K562 (cell line): ENCODE results near the gene IP6K3. TPM values are rescaled to one million over a fixed set of nuclear protein-coding genes. Genes with fewer than 3 reads are reported as not detected.
A peak's percentile ranks its signal among the peaks of the same experiment; 100 is the strongest.

Experiments
- ATAC-seq: fragments of 200-7000 bp; cut with Tn5 transposase; 3 replicates; pipeline ENCODE4 v1.9.1; 2020; ENCODE audit warnings: moderate library complexity
- BruUV-seq: library from RNA; stranded (reverse); fragments of 400-500 nt; replicated peaks from 2 replicates; lab custom pipeline; 2021; lab: Mats Ljungman, UMichigan
- CTCF ChIA-PET: fragments of 300-600 bp; formaldehyde crosslinking; extraction: SDS; loops from one replicate; lab custom pipeline; 2021; ENCODE audit warnings: low intra/inter-chr PET ratio; lab: Yijun Ruan, JAX
- POLR2A ChIA-PET: fragments of 300-600, 350-650 bp; sonication (Branson Sonifier 250); formaldehyde crosslinking; extraction: SDS; loops from one replicate; lab custom pipeline; 2021; ENCODE audit warnings: antibody characterized with exemption, inconsistent platforms; lab: Yijun Ruan, JAX
- DNase-seq, 4 experiments: peaks; one replicate each; pipeline versions ENCODE4 v3.0.0 to v3.0.0-alpha.2; 2011 to 2018; ENCODE audit warnings: low spot score in 3 of 4, mixed read lengths in 3 of 4; ENCODE audit errors: extremely low read depth in 1 of 4
- FAIRE-seq: peaks from 2 replicates; lab custom pipeline; 2011; peaks lifted over from hg19 to GRCh38; lab: Jason Lieb, UNC
- H2AFZ ChIP-seq: 2 replicates; pipeline ENCODE4 v1.6.0; 2011; ENCODE audit warnings: low read depth, low read length, control low read depth, inconsistent platforms
- H3K27ac ChIP-seq: fragments of 200-600 bp; 3 replicates; pipeline ENCODE4 v1.8.0; 2011; ENCODE audit warnings: low read depth, mild to moderate bottlenecking, control low read depth, inconsistent platforms, low read length, moderate library complexity, mixed read lengths; ENCODE audit errors: extremely low read depth
- H3K27me3 ChIP-seq, 2 experiments: fragments of 300-600 bp in 1 of 2; 2 replicates in 1 of 2; 3 replicates in 1 of 2; pipeline versions ENCODE4 v1.6.0 to v1.8.0; 2011; ENCODE audit warnings: inconsistent platforms in 2 of 2, low read length in 2 of 2, mild to moderate bottlenecking in 1 of 2, mixed read lengths in 1 of 2, moderate library complexity in 1 of 2; ENCODE audit not compliant: control insufficient read depth in 2 of 2, insufficient read depth in 2 of 2
- H3K36me3 ChIP-seq: fragments of 300-600 bp; 3 replicates; pipeline ENCODE4 v1.8.0; 2011; ENCODE audit warnings: mild to moderate bottlenecking, low read length, inconsistent platforms; ENCODE audit not compliant: control insufficient read depth, insufficient read depth
- H3K4me1 ChIP-seq, 2 experiments: fragments of 200-600 bp in 1 of 2; replicated peaks in 1 of 2; 2 replicates in 1 of 2; 3 replicates in 1 of 2; pipeline versions ENCODE4 v1.5.1 to v1.8.0; 2011; ENCODE audit warnings: inconsistent platforms in 2 of 2, low read length in 2 of 2, mild to moderate bottlenecking in 1 of 2, mixed read lengths in 1 of 2, moderate library complexity in 1 of 2; ENCODE audit not compliant: control insufficient read depth in 2 of 2, insufficient read depth in 2 of 2
- H3K4me2 ChIP-seq: 2 replicates; pipeline ENCODE4 v1.6.1; 2011; ENCODE audit warnings: low read length, control low read depth, inconsistent platforms, mixed read lengths; ENCODE audit not compliant: insufficient read depth
- H3K4me3 ChIP-seq: fragments of 200-600 bp; sonication (generic), shearing (Covaris generic); 2 replicates; pipeline ENCODE4 v1.5.1; 2016; ENCODE audit warnings: control low read depth, inconsistent platforms
- H3K79me2 ChIP-seq: fragments of 200-600 bp; 3 replicates; pipeline ENCODE4 v1.8.0; 2011; ENCODE audit warnings: low read length, inconsistent platforms; ENCODE audit not compliant: control insufficient read depth, insufficient read depth
- H3K9ac ChIP-seq, 2 experiments: 2 replicates each; pipeline versions ENCODE4 v1.6.0 to v1.6.1; 2011; ENCODE audit warnings: low read depth in 2 of 2, low read length in 2 of 2, control low read depth in 1 of 2, inconsistent platforms in 1 of 2, mild to moderate bottlenecking in 1 of 2, mixed read lengths in 1 of 2; ENCODE audit not compliant: insufficient read depth in 1 of 2
- H3K9me1 ChIP-seq: one replicate; pipeline ENCODE4 v1.6.0; 2011; ENCODE audit warnings: inconsistent platforms, mild to moderate bottlenecking, low read length, moderate library complexity; ENCODE audit not compliant: control insufficient read depth, insufficient read depth
- H3K9me3 ChIP-seq: replicated peaks from 2 replicates; pipeline ENCODE4 v1.5.1; 2011; ENCODE audit warnings: low read depth, low read length, inconsistent platforms; ENCODE audit not compliant: control insufficient read depth, insufficient read depth
- H4K20me1 ChIP-seq: replicated peaks from 2 replicates; pipeline ENCODE4 v1.6.1; 2011; ENCODE audit warnings: low read length, inconsistent platforms, mixed read lengths; ENCODE audit not compliant: control insufficient read depth, insufficient read depth
- GATAD2A ChIP-seq: fragments of 450-650 bp; IDR thresholded peaks from 2 replicates; pipeline ENCODE4 v1.6.1; 2017
- JUND ChIP-seq, 2 experiments: IDR thresholded peaks; 2 replicates in 1 of 2; 3 replicates in 1 of 2; pipeline ENCODE4 v1.6.1; 2011; ENCODE audit warnings: borderline replicate concordance in 2 of 2, low read depth in 2 of 2, low read length in 2 of 2, improper control_type of control experiment in 1 of 2, missing biosample characterization in 1 of 2, missing genetic modification characterization in 1 of 2, missing genetic modification reagents in 1 of 2
- PHB ChIP-seq: fragments of 250-450 bp; sonication (Bioruptor Pico); IDR thresholded peaks from 2 replicates; pipeline ENCODE4 v1.5.0; 2021
- PHF20 ChIP-seq: fragments of 450-650 bp; IDR thresholded peaks from 2 replicates; pipeline ENCODE4 v1.6.1; 2018; ENCODE audit not compliant: partially characterized antibody
- POLR2AphosphoS5 ChIP-seq: IDR thresholded peaks from 2 replicates; pipeline ENCODE4 v1.6.1; 2011; ENCODE audit warnings: mild to moderate bottlenecking, low read depth, low read length, moderate library complexity; ENCODE audit not compliant: control insufficient read depth, insufficient read depth
- STAT5B ChIP-seq: fragments of 250-450 bp; sonication (Bioruptor Pico); IDR thresholded peaks from 2 replicates; pipeline ENCODE4 v1.8.0; 2021; ENCODE audit warnings: mild to moderate bottlenecking, inconsistent platforms
- TAF15 ChIP-seq: fragments of 200-400 bp; formaldehyde crosslinking; IDR thresholded peaks from 2 replicates; pipeline ENCODE4 v1.6.1; 2017; ENCODE audit warnings: mild to moderate bottlenecking, low read depth, low read length, moderate library complexity
- ZNF395 ChIP-seq: fragments of 200-800 bp; sonication (Bioruptor generic); IDR thresholded peaks from 2 replicates; pipeline ENCODE4 v1.6.1; 2017; ENCODE audit warnings: missing genetic modification characterization, missing compliant biosample characterization
- WGBS: fragments of 100-300 bp; shearing (Covaris generic); methylation state at CpG from one replicate; pipeline ENCODE4 v1.1.6; 2016; ENCODE audit warnings: low coverage, mixed read lengths; ENCODE audit not compliant: insufficient coverage; ENCODE audit errors: missing lambda C conversion rate; 5-methylcytosine and 5-hydroxymethylcytosine counted together
- in situ Hi-C: fragments of 300-500 bp; cut with MboI; formaldehyde crosslinking; loops from 4 replicates; pipeline ENCODE4 v1.15.0; 2018; ENCODE audit warnings: inconsistent platforms, mixed read lengths
- intact Hi-C: fragments of 100-400 bp; cut with micrococcal nuclease; formaldehyde crosslinking; loops from 2 replicates; pipeline ENCODE4 v1.14.2; 2022
- polyA plus RNA-seq, 8 experiments: library from polyadenylated mRNA; depleted of rRNA in 4 of 8; stranded (reverse) in 5 of 8; unstranded in 3 of 8; fragments of >200 nt; fragmentation: Nextera tagmentation in 2 of 8; fragmentation: Illumina TruSeq in 1 of 8; extraction: Ambion mirVana in 2 of 8; extraction: Trizol in 1 of 8; gene quantifications; 2 replicates each; pipeline versions ENCODE4 v1.2.1 to v1.2.3, GENCODE V29; 2011 to 2014; ENCODE audit warnings: inconsistent platforms in 1 of 8, missing spikeins in 1 of 8
- total RNA-seq, 7 experiments: library from RNA; depleted of rRNA in 6 of 7; stranded (reverse); fragments of >200 nt in 6 of 7; fragmentation: Illumina TruSeq in 2 of 7; extraction: Trizol in 2 of 7; gene quantifications; 2 replicates each; pipeline versions ENCODE4 v1.2.1 to v1.2.3, GENCODE V29; 2011 to 2021; ENCODE audit warnings: low replicate concordance in 1 of 7

The IP6K3 gene
- total and polyA plus RNA-seq, 9 of the 15 experiments (the other 6 are each of a cell fraction or from before 2014, with no cell fraction given): not detected

- ATAC-seq (no peak), DNase-seq (no peak), FAIRE-seq (no peak)
- in situ Hi-C loops (no loop called here), intact Hi-C loops (no loop called here)
- H3K79me2 ChIP-seq: no peaks in the 10 kb centered on the region
- H3K4me3 ChIP-seq: no peak overlapping the region
- H2AFZ ChIP-seq: no peak overlapping the region
- POLR2A ChIA-PET: interaction anchor here (0.6 to 1.4 kb wide), 6 partner anchors 9 to 348 kb away, joined by 3 to 4 read pairs (median 3); no protein-coding TSS in a partner anchor
- no TSS peak for BruUV-seq
- H3K9me1 ChIP-seq: no peaks in the 10 kb centered on the region
- no peaks in the 10 kb centered on the region for H3K27me3 ChIP-seq
- H3K27ac ChIP-seq: no peak overlapping the region
- H4K20me1 ChIP-seq: peaks cover 24% of the 10 kb centered on the region
- WGBS: 89% methylated on average over 4 of the region's 4 CpGs
- TF ChIP-seq GATAD2A (no peak), PHB (CRISPR knock-in tag) (no peak), POLR2AphosphoS5 (no peak), TAF15 (no peak), PHF20 (no peak), STAT5B (CRISPR knock-in tag) (no peak), JUND (IDR thresholded peaks at IDR 0.05; ENCODE audit: borderline replicate concordance, low read depth, low read length) (no peak), JUND (tag; IDR thresholded peaks at IDR 0.05; ENCODE audit: borderline replicate concordance, low read depth, low read length) (no peak), ZNF395 (CRISPR knock-in tag) (no peak)
- peak overlapping the region in 1 of 2 experiments; percentile 14; a peak in 1 of 4 replicates for H3K9ac ChIP-seq
- H3K9me3 ChIP-seq: no peaks in the 10 kb centered on the region
- H3K4me1 ChIP-seq: peaks cover 3 to 15% of the 10 kb centered on the region in 2 experiments; a peak in 3 of 5 replicates
- H3K36me3 ChIP-seq: peaks cover 83% of the 10 kb centered on the region; the same call in 2 of the 3 replicates
- no peak overlapping the region for H3K4me2 ChIP-seq
- CTCF ChIA-PET: interaction anchor here (0.5 kb wide), 1 partner anchor 282 kb away, joined by 3 read pairs; no protein-coding TSS in a partner anchor
These were observed 29.5 kb upstream of the IP6K3 start for GRCh38 chr6:33776186-33776585.
